Choroid plexus epithelial cell (primary cell): ENCODE data around the gene GLI2.
A peak's percentile ranks its signal among the peaks of the same experiment; 100 is the strongest.

Experiments
- DNase-seq: peaks from one replicate; pipeline ENCODE4 v3.0.0-alpha.2; 2010; ENCODE audit warnings: low read depth
- H3K4me3 ChIP-seq: 2 replicates; pipeline ENCODE4 v1.5.1; 2011; ENCODE audit warnings: low read depth, mild to moderate bottlenecking, control low read depth, low read length, moderate library complexity
- TF ChIP-seq, protein P1 (sequence below): conservative IDR thresholded peaks from 2 replicates; pipeline ENCODE4 v1.5.1; 2011; ENCODE audit warnings: low read depth, mild to moderate bottlenecking, control low read depth, inconsistent platforms, low read length, moderate library complexity

Gene GLI2

DNA sequence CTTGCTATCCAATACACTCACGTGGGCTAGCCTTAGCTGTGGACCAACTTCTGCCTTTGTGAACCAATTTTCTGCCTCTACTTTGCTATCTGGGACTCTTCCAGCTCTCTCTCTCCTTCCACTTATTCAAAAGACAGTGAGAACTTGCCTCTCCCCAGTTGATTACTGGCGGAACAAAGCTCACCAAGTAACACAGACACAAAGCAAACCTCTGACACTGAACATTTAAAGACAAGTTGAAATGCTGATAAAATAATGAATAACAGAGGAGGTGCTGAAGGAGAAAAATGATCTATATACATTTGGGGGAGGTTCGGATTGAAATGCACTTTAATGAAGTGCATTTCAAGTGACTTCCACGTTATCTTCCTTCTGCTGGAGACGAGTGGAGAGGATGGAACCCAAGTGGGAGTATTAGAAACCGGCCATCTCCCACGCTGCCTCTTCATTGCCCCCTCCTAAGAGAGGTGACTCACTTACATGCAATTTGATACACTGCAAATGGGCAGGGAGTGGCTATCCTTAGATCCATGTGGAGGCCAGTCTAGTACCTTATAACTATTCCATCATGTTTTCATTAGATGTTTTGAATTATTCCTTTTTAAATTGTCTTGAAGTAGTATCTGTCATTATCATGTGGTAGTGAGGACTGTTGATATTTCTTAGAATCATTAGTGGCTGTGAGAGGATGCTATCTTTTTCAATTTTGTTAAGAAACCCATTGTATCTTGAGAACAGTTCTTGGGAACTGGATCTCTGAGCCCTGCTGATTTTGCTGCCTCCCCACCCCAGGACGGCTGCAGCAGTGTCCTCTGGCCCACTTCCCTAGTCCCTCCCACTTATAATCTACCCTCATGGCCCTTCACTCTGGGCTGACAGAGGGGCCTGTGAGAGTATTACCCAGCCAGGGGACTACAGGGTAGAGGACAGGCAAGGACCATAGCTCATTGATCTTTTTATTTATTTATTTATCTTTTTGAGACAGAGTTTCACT is 6.0 kb upstream of the GLI2 start:
- TF ChIP-seq, protein P1, sequence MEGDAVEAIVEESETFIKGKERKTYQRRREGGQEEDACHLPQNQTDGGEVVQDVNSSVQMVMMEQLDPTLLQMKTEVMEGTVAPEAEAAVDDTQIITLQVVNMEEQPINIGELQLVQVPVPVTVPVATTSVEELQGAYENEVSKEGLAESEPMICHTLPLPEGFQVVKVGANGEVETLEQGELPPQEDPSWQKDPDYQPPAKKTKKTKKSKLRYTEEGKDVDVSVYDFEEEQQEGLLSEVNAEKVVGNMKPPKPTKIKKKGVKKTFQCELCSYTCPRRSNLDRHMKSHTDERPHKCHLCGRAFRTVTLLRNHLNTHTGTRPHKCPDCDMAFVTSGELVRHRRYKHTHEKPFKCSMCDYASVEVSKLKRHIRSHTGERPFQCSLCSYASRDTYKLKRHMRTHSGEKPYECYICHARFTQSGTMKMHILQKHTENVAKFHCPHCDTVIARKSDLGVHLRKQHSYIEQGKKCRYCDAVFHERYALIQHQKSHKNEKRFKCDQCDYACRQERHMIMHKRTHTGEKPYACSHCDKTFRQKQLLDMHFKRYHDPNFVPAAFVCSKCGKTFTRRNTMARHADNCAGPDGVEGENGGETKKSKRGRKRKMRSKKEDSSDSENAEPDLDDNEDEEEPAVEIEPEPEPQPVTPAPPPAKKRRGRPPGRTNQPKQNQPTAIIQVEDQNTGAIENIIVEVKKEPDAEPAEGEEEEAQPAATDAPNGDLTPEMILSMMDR, result no peak
- no peak overlapping the region for H3K4me3 ChIP-seq
- peak; percentile 84 for DNase-seq

DNA sequence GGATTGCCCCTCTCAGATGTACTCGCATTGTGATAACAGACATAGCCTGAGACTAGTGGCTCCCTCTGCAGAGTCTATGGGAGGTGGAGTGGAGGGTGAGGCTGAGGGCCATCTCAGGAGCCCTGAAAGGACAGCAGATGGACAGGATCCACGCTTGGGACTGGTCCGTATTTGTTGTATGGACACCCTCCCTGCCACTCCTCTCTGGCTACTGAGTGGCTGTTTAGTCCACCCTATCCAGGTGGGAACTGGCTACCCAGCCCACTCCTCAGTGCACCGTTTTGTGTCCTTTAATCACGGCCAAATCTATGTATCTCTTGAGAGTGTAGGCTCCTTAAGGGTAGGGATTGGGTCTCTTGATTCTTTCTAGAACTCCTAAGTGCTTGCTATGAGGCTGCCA is 4.5 kb upstream of the GLI2 start:
- DNase-seq, result no peak
- TF ChIP-seq, protein P1, result no peak
- H3K4me3 ChIP-seq, result no peak overlapping the region

DNA sequence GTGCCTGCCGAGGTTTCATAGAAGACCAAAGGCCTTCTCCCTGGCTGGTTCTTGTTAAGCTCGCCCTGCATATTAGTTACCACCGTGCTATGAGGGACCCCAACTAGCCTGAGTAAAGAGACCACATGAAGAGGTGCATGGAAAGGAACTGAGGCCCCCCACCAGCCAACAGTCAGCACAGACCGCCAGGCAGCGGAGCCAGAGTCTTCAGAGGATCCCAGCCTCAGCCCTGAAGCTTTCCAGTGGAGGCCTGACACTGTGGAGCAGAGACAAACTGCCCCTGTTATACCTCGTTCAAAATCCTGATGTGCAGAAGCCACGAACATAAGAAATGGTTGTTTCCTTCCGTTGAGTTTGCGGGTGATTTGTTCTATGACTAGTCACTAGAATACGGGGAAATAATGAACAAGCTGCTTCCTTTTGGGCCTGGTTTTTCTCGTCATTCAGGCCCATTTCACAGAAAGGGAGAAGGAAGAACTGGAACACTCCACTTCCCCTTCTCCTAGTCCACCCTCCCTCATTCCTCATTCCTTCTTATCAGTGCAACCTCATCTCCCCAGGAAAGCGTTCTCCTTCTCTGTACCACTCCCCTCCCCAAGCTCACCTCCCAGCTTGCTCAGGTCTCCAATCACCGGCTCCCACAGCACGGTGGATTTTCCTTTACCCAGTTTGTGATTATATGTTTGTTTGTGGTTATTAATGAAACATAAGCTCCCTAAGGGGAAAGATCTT is 3.0 kb upstream of the GLI2 start:
- no peak overlapping the region for H3K4me3 ChIP-seq
- no peak for DNase-seq
- TF ChIP-seq, protein P1, result no peak

DNA sequence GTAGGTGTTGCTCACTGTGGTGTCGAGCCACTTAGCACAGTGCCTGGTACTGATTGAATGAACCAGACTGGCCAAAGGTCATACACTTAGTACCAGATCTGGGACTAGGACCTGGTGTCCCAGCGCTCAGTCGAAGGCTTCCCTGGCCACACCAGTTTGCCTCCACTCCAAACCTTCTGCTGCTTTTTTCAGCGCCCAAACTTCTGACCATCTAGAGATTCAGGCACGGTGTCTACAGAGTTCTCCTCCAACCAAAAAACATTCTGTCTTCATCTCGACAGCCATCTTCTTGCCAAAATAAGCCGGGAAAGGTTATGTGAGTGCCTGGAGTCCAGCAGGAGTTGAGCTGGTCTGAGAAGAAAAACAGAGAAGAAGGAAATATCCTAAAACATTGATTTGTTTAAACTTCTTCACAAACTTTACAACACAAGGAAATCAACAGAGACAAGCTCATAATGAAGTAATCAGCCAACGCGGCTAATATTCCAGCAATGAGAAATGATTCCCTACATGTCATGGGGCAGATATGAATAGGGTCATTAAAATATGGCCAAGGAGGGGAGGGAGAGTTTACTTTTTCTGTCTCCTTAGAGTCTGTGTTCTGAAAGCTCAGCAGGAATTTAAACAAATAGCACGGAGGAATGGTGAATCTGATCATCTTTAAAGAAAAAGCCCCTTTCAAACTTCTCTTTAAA is 2.3 kb upstream of the GLI2 start:
- no peak for DNase-seq
- TF ChIP-seq, protein P1, result no peak
- no peak overlapping the region for H3K4me3 ChIP-seq

GRCh38 chr2:120734930-120735651 is 577 bp upstream of the GLI2 start:
- TF ChIP-seq, protein P1, result no peak
- H3K4me3 ChIP-seq, result peak overlapping the region; percentile 69
- DNase-seq, result peak; percentile 32

GRCh38 chr2:120736202-120736623 is 545 bp downstream of the GLI2 start:
- TF ChIP-seq, protein P1, result peak; percentile 1
- no peak for DNase-seq
- H3K4me3 ChIP-seq, result peak overlapping the region; percentile 69
